ENCODE results near the gene MX2. TPM values are rescaled to one million over a fixed set of nuclear protein-coding genes. Genes with fewer than 3 reads are reported as not detected.

The MX2 gene
- total RNA-seq, 1 experiment from 2014 or later, result 0.15 TPM

DNA sequence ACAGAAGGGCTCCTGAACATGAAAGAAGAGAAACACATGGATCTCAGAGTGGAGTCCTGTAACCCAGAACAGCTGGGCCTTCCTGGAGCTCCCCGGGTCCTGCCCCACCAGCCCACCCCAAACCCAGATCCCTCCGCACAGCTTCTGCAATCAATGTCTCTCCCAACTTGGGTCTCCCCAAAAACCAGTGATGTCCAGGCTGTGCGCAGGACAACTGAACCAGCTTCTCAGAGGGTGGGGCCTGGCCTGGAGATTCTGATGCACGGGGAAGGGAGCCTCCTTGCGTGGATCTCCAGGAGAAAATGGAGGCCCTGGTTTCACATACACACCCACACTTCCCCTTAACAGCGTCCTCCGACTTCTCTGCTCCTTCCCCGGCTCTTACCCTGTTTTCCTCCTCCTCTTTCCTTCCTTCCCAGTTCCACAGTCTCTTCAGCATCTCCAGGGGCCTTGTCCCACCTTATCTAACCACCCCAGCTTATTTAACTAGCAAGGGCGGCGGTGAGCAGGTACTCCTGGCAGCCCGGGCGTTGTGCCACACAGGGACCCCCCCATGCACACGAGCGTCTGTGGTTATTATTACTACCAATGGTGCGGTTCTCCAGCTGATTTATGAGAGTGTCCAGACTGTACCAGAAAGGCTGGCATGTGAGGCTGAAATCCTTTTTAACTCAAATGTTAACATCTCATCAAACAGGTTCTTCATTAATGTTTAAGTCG is 11.2 kb upstream of the MX2 start:
- H3K4me1 ChIP-seq (ENCODE audit: insufficient read depth, low read length), result peaks cover 14% of the 10 kb centered on the region
- TF ChIP-seq, protein P1, sequence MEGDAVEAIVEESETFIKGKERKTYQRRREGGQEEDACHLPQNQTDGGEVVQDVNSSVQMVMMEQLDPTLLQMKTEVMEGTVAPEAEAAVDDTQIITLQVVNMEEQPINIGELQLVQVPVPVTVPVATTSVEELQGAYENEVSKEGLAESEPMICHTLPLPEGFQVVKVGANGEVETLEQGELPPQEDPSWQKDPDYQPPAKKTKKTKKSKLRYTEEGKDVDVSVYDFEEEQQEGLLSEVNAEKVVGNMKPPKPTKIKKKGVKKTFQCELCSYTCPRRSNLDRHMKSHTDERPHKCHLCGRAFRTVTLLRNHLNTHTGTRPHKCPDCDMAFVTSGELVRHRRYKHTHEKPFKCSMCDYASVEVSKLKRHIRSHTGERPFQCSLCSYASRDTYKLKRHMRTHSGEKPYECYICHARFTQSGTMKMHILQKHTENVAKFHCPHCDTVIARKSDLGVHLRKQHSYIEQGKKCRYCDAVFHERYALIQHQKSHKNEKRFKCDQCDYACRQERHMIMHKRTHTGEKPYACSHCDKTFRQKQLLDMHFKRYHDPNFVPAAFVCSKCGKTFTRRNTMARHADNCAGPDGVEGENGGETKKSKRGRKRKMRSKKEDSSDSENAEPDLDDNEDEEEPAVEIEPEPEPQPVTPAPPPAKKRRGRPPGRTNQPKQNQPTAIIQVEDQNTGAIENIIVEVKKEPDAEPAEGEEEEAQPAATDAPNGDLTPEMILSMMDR (conservative IDR thresholded peaks at IDR 0.05; ENCODE audit: low read depth, low read length), result no peak
- TF ChIP-seq EZH2phosphoT487 (IDR thresholded peaks at IDR 0.05; ENCODE audit: borderline replicate concordance, low read length), result no peak
- no peak for TF ChIP-seq EZH2 (IDR thresholded peaks at IDR 0.05; ENCODE audit: low read length, unreplicated experiment)
- intact Hi-C loops (cut with micrococcal nuclease), result no loop called here
- no peaks in the 10 kb centered on the region for H3F3A ChIP-seq (ENCODE audit: low read length, unreplicated experiment)
- no peaks in the 10 kb centered on the region for H3K36me3 ChIP-seq (ENCODE audit: low read depth, low read length)
- ATAC-seq (no peak), DNase-seq (no peak)
- no peak overlapping the region for H2AFZ ChIP-seq (ENCODE audit: low read length)
- H3K9me3 ChIP-seq (ENCODE audit: low read length), result no peaks in the 10 kb centered on the region
- BruUV-seq (replicated peaks), result no TSS peak
- peaks cover 38% of the 10 kb centered on the region for H3K27me3 ChIP-seq (ENCODE audit: low read length)
- H3K27ac ChIP-seq (ENCODE audit: low read length), result no peak overlapping the region
- H4K20me1 ChIP-seq (ENCODE audit: low read length), result no peaks in the 10 kb centered on the region; the same call in 1 of the 2 replicates
- H3K4me2 ChIP-seq (ENCODE audit: low read length), result no peak overlapping the region
- H3K9me2 ChIP-seq (replicated peaks; ENCODE audit: low read length), result no peaks in the 10 kb centered on the region
- POLR2A ChIA-PET (ENCODE audit: unreplicated experiment), result no interaction called here
- no peak overlapping the region for H3K4me3 ChIP-seq (ENCODE audit: low read length)
- CTCF ChIA-PET, result no interaction called here
- H3K9ac ChIP-seq (ENCODE audit: low read length), result no peak overlapping the region
- H3K79me2 ChIP-seq (ENCODE audit: low read length), result no peaks in the 10 kb centered on the region

DNA sequence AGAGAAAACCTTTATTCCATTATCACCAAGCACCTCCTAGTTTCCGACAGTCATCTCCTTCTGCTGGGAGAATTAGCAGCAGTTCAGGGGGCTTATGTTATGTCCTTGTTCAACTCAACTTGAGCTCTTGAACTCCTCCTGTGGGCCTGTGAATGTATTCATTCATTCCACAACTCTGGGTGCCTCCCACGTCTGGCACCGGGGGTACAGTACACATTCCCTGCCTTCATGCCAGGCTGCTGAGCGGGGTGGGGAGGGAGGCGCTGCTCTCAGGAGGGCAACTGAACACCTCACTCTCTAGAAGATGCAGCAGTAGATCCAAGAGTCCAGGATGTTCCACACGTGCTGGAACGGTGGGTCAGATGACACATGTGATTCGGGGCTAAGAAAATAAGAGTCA is 4.3 kb upstream of the MX2 start:
- TF ChIP-seq EZH2phosphoT487 (IDR thresholded peaks at IDR 0.05; ENCODE audit: borderline replicate concordance, low read length) (no peak), EZH2 (IDR thresholded peaks at IDR 0.05; ENCODE audit: low read length, unreplicated experiment) (no peak)
- TF ChIP-seq, protein P1 (conservative IDR thresholded peaks at IDR 0.05; ENCODE audit: low read depth, low read length), result no peak
- Histone ChIP-seq H3K4me1 (ENCODE audit: insufficient read depth, low read length) (no peaks in the 10 kb centered on the region; the same call in 1 of the 2 replicates), H3K9me3 (ENCODE audit: low read length) (no peaks in the 10 kb centered on the region), H3K27ac (ENCODE audit: low read length) (no peak overlapping the region), H3K9me2 (replicated peaks; ENCODE audit: low read length) (no peaks in the 10 kb centered on the region), H3F3A (ENCODE audit: low read length, unreplicated experiment) (no peaks in the 10 kb centered on the region), H3K36me3 (ENCODE audit: low read depth, low read length) (no peaks in the 10 kb centered on the region), H3K4me2 (ENCODE audit: low read length) (no peak overlapping the region), H3K79me2 (ENCODE audit: low read length) (no peaks in the 10 kb centered on the region), H4K20me1 (ENCODE audit: low read length) (no peaks in the 10 kb centered on the region), H3K27me3 (ENCODE audit: low read length) (peaks cover 26% of the 10 kb centered on the region), H2AFZ (ENCODE audit: low read length) (no peak overlapping the region), H3K4me3 (ENCODE audit: low read length) (no peak overlapping the region), H3K9ac (ENCODE audit: low read length) (no peak overlapping the region)
- intact Hi-C loops (cut with micrococcal nuclease), result loop anchor here (5.0 kb wide), 1 partner anchor 235 kb away; no protein-coding TSS in a partner anchor
- POLR2A ChIA-PET (ENCODE audit: unreplicated experiment), result no interaction called here
- ATAC-seq, result no peak
- no TSS peak for BruUV-seq (replicated peaks)
- CTCF ChIA-PET, result interaction anchor here (0.7 kb wide), 1 partner anchor 74 kb away, joined by 4 read pairs; no protein-coding TSS in a partner anchor
- no peak for DNase-seq
